Fibroblast of lung (primary cell): ENCODE data around the gene ANKRD50. TPM values are rescaled to one million over a fixed set of nuclear protein-coding genes. Genes with fewer than 3 reads are reported as not detected.
A peak's percentile ranks its signal among the peaks of the same experiment; 100 is the strongest.

ENCODE experiments used
- DNase-seq, 2 donors: peaks; one replicate each; pipeline versions ENCODE4 v3.0.0 to v3.0.0-alpha.2; 2010; ENCODE audit warnings: low read depth in 2 of 2
- H2AFZ ChIP-seq: 2 replicates; pipeline ENCODE4 v1.5.1; 2012; ENCODE audit warnings: low read length, control low read depth, inconsistent platforms
- H3K27ac ChIP-seq: 2 replicates; pipeline ENCODE4 v1.5.1; 2011; ENCODE audit warnings: low read length, control low read depth; ENCODE audit not compliant: insufficient read depth
- H3K27me3 ChIP-seq: 2 replicates; pipeline ENCODE4 v1.5.1; 2011; ENCODE audit warnings: mild to moderate bottlenecking, low read length; ENCODE audit not compliant: control insufficient read depth, insufficient read depth
- H3K36me3 ChIP-seq: 2 replicates; pipeline ENCODE4 v1.5.1; 2011; ENCODE audit warnings: low read length; ENCODE audit not compliant: control insufficient read depth, insufficient read depth
- H3K4me1 ChIP-seq: 2 replicates; pipeline ENCODE4 v1.5.1; 2011; ENCODE audit warnings: low read length; ENCODE audit not compliant: control insufficient read depth, insufficient read depth; ENCODE audit errors: extremely low read depth
- H3K4me2 ChIP-seq: 2 replicates; pipeline ENCODE4 v1.5.1; 2011; ENCODE audit warnings: low read length, control low read depth; ENCODE audit not compliant: insufficient read depth; ENCODE audit errors: extremely low read depth
- H3K4me3 ChIP-seq, 4 experiments: fragments of 200-600 bp in 1 of 4; sonication (generic) in 1 of 4; replicated peaks in 1 of 4; 2 replicates each; pipeline ENCODE4 v1.5.1; 2011 to 2016; ENCODE audit warnings: low read length in 4 of 4, low read depth in 3 of 4, mild to moderate bottlenecking in 3 of 4, control low read depth in 2 of 4, inconsistent platforms in 1 of 4, mixed read lengths in 1 of 4; ENCODE audit not compliant: insufficient read depth in 1 of 4; ENCODE audit errors: control extremely low read depth in 1 of 4
- H3K79me2 ChIP-seq: 2 replicates; pipeline ENCODE4 v1.5.1; 2012; ENCODE audit warnings: mild to moderate bottlenecking, low read length, inconsistent platforms; ENCODE audit not compliant: control insufficient read depth, insufficient read depth
- H3K9ac ChIP-seq: 2 replicates; pipeline ENCODE4 v1.5.1; 2011; ENCODE audit warnings: mild to moderate bottlenecking, low read length, control low read depth; ENCODE audit not compliant: insufficient read depth
- H3K9me3 ChIP-seq: 2 replicates; pipeline ENCODE4 v1.5.1; 2012; ENCODE audit warnings: low read depth, low read length; ENCODE audit not compliant: control insufficient read depth, insufficient read depth
- H4K20me1 ChIP-seq: 2 replicates; pipeline ENCODE4 v1.5.1; 2011; ENCODE audit warnings: low read length; ENCODE audit not compliant: control insufficient read depth, insufficient read depth; ENCODE audit errors: extremely low read depth
- EZH2 ChIP-seq: IDR thresholded peaks from 2 replicates; pipeline ENCODE4 v1.5.1; 2012; ENCODE audit warnings: low read length, control low read depth, mild to moderate bottlenecking; ENCODE audit errors: missing control alignments
- polyA plus RNA-seq, 2 donors: library from polyadenylated mRNA; depleted of rRNA in 1 of 2; stranded (reverse) in 1 of 2; unstranded in 1 of 2; fragments of >200 nt; gene quantifications; 2 replicates each; pipeline ENCODE4 v1.2.1, GENCODE V29; 2011 to 2012; ENCODE audit warnings: missing spikeins in 1 of 2
- total RNA-seq: library from RNA; depleted of rRNA; stranded (reverse); fragments of >200 nt; gene quantifications from 2 replicates; pipeline ENCODE4 v1.2.1, GENCODE V29; 2014
- TF ChIP-seq, protein P1 (sequence below), 2 donors: IDR thresholded peaks in 1 of 2; conservative IDR thresholded peaks in 1 of 2; 1 replicate in 1 of 2; 2 replicates in 1 of 2; pipeline ENCODE4 v1.5.1; 2011 to 2012; ENCODE audit warnings: low read length in 2 of 2, control low read depth in 1 of 2, inconsistent platforms in 1 of 2, low read depth in 1 of 2, mild to moderate bottlenecking in 1 of 2

Gene ANKRD50
- total and polyA plus RNA-seq, 2 donors (not counting 1 experiment from before 2014, with no cell fraction given) = 17.2 to 28.4 TPM

DNA sequence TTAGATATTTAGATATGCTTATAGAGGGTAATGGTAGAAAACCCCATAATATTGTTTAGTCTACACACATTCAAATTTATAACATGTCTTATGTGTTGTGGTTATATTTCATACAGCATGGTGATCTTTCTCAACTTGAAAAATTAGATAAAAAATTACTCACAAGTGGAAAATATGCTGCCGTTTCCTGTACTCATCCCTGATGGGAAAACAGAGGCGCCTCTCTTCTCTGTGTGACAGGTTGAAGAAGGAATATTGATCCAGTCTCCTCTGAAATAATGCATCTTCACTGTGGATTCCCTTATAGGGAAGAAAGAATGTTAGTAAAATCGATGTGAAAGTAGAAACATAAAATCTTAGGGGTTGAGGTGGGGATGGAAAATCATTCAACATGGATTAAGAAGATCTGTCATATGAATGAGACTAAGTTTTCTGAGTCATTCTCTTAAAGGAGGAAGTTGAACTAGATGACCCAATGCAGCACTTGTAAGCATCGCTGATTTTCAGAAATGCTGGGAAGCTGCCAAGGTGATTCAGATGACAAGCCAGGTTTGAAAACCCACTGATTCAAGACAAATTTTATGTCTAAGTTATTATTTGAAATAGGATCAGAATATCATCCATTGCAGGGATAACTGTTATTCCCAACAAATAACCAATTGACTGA is 70.7 kb downstream of the ANKRD50 start:
- peak; percentile 73 to 91 for DNase-seq
- H3K36me3 ChIP-seq = no peaks in the 10 kb centered on the region
- no peaks in the 10 kb centered on the region for H3K4me1 ChIP-seq
- no peaks in the 10 kb centered on the region for H3K27me3 ChIP-seq
- H3K4me2 ChIP-seq = peak overlapping the region; percentile 11
- H4K20me1 ChIP-seq = no peaks in the 10 kb centered on the region
- no peak overlapping the region for H3K4me3 ChIP-seq
- TF ChIP-seq, protein P1, sequence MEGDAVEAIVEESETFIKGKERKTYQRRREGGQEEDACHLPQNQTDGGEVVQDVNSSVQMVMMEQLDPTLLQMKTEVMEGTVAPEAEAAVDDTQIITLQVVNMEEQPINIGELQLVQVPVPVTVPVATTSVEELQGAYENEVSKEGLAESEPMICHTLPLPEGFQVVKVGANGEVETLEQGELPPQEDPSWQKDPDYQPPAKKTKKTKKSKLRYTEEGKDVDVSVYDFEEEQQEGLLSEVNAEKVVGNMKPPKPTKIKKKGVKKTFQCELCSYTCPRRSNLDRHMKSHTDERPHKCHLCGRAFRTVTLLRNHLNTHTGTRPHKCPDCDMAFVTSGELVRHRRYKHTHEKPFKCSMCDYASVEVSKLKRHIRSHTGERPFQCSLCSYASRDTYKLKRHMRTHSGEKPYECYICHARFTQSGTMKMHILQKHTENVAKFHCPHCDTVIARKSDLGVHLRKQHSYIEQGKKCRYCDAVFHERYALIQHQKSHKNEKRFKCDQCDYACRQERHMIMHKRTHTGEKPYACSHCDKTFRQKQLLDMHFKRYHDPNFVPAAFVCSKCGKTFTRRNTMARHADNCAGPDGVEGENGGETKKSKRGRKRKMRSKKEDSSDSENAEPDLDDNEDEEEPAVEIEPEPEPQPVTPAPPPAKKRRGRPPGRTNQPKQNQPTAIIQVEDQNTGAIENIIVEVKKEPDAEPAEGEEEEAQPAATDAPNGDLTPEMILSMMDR (conservative IDR thresholded peaks at IDR 0.05 in 1 of 2, IDR thresholded peaks at IDR 0.05 in 1 of 2; ENCODE audit: low read depth in 1 of 2, low read length in 2 of 2) = no peak
- TF ChIP-seq EZH2 = no peak
- H3K9me3 ChIP-seq = no peaks in the 10 kb centered on the region
- H3K79me2 ChIP-seq = no peaks in the 10 kb centered on the region
- H3K9ac ChIP-seq = no peak overlapping the region
- no peak overlapping the region for H3K27ac ChIP-seq
- no peak overlapping the region for H2AFZ ChIP-seq

DNA sequence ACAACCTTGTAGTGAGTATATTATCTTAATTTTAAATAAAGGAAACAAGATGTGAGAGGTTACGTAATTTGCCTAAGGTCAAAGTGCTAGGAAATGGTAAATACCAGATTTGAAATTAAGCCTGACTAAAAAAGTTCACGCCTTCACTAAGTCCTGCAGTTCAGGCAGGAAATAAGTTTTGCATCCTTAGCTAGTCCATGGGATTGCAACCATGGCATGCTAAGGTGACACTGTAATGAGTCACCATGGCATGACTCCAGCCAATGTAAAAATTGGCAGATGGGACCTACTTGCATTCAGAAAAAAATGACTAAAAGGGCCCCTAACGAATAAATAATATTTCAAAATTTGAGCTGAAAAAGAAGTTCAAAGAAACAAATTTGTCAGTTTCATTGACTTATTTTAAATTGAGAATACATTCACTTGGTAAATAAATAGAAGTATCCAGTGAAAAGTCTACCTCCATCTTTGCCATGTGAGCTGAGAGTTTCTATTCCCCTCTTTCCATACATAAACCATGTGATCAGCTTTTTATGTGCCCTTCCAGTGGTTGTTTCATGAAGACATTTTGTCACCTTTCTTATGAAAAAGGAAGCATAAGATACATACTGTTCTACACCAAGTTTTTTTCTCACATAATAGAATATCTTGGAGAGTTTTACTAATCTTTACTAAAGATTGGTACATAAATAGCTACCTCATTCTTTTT is 72.4 kb downstream of the ANKRD50 start:
- H3K4me3 ChIP-seq = no peak overlapping the region
- no peaks in the 10 kb centered on the region for H4K20me1 ChIP-seq
- H3K4me2 ChIP-seq = peak overlapping the region; percentile 20
- peak; percentile 88 for DNase-seq
- H3K79me2 ChIP-seq = no peaks in the 10 kb centered on the region
- no peaks in the 10 kb centered on the region for H3K9me3 ChIP-seq
- no peaks in the 10 kb centered on the region for H3K36me3 ChIP-seq
- no peaks in the 10 kb centered on the region for H3K4me1 ChIP-seq
- H3K9ac ChIP-seq = no peak overlapping the region
- no peaks in the 10 kb centered on the region for H3K27me3 ChIP-seq
- H2AFZ ChIP-seq = no peak overlapping the region
- H3K27ac ChIP-seq = no peak overlapping the region
- TF ChIP-seq, protein P1 (conservative IDR thresholded peaks at IDR 0.05 in 1 of 2, IDR thresholded peaks at IDR 0.05 in 1 of 2; ENCODE audit: low read depth in 1 of 2, low read length in 2 of 2) = no peak
- no peak for TF ChIP-seq EZH2

DNA sequence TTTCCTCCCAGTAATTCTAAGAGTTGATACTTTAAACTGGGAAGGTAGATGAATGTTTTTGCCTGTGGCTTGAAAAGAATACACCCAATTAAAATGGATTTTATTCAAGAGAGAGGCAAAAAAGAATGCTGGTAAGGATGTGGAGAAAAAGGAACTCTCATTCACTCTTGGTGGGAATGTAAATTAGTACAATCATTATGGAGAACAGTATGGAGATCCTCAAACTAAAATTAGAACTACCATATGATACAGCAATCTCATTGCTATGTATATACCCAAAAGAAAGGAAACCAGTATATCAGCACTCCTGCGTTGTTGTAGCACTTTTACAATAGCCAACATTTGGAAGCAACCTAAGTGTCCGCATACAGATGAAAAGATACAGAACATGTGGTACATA is 75.2 kb downstream of the ANKRD50 start:
- Histone ChIP-seq H3K79me2 (no peaks in the 10 kb centered on the region), H3K4me2 (no peak overlapping the region), H3K27ac (no peak overlapping the region), H3K9me3 (no peaks in the 10 kb centered on the region), H3K27me3 (no peaks in the 10 kb centered on the region), H3K9ac (no peak overlapping the region), H3K36me3 (no peaks in the 10 kb centered on the region), H3K4me1 (no peaks in the 10 kb centered on the region), H2AFZ (no peak overlapping the region), H4K20me1 (no peaks in the 10 kb centered on the region), H3K4me3 (no peak overlapping the region)
- no peak for DNase-seq
- TF ChIP-seq, protein P1 (conservative IDR thresholded peaks at IDR 0.05 in 1 of 2, IDR thresholded peaks at IDR 0.05 in 1 of 2; ENCODE audit: low read depth in 1 of 2, low read length in 2 of 2) = no peak
- TF ChIP-seq EZH2 = no peak
